ENCODE measurements around the gene CEBPZ.
"Not testable (repeated sequence)": the region's sequence is repeated elsewhere in the genome, so short reads cannot be mapped to it uniquely, and the experiment has no call there.

- not testable (repeated sequence) for TF ChIP-seq CTCF (conservative IDR thresholded peaks at IDR 0.05; ENCODE audit: low read length); EZH2phosphoT487 (IDR thresholded peaks at IDR 0.05; ENCODE audit: borderline replicate concordance)
These were observed 35.5 kb downstream of the CEBPZ start for GRCh38 chr2:37195862-37196319.
